Measurements from ENCODE around the gene PRPF19.

GRCh38 chr11:60939855-60940254, 33.5 kb upstream of the PRPF19 start:
- TF ChIP-seq CTCF (optimal IDR thresholded peaks at IDR 0.05 in 1 of 3, IDR thresholded peaks at IDR 0.05 in 1 of 3, conservative IDR thresholded peaks at IDR 0.05 in 1 of 3; ENCODE audit: extremely low read depth in 1 of 3, insufficient read depth in 2 of 3, low read length in 3 of 3), result no peak
- no peak for TF ChIP-seq EZH2 (IDR thresholded peaks at IDR 0.05; ENCODE audit: low read length)
